PC-3 (cell line): ENCODE data around the gene COQ8A. TPM values are rescaled to one million over a fixed set of nuclear protein-coding genes. Genes with fewer than 3 reads are reported as not detected.

Source experiments
- ATAC-seq: fragments of 200-7000 bp; cut with Tn5 transposase; 2 replicates; pipeline ENCODE4 v1.9.1; 2020; ENCODE audit warnings: mild to moderate bottlenecking, moderate library complexity
- BruUV-seq: library from RNA; stranded (reverse); fragments of 400-500 nt; replicated peaks from 2 replicates; lab custom pipeline; 2021; lab: Mats Ljungman, UMichigan
- CTCF ChIA-PET: fragments of 300-600 bp; sonication (Branson Sonifier 250); formaldehyde crosslinking; loops from one replicate; lab custom pipeline; 2022; ENCODE audit warnings: antibody characterized with exemption; lab: Charles Lee
- POLR2A ChIA-PET: fragments of 300-600 bp; sonication (Branson Sonifier 250); formaldehyde crosslinking; loops from one replicate; lab custom pipeline; 2022; ENCODE audit warnings: antibody characterized with exemption; ENCODE audit not compliant: unreplicated experiment; lab: Charles Lee
- DNase-seq: peaks from one replicate; pipeline ENCODE4 v3.0.0-alpha.2; 2015
- H2AFZ ChIP-seq: fragments of 300-600 bp; sonication (generic); 2 replicates; pipeline ENCODE4 v1.6.0; 2016; ENCODE audit warnings: antibody characterized with exemption, low read length
- H3F3A ChIP-seq: fragments of 300-600 bp; sonication (generic); one replicate; pipeline ENCODE4 v1.6.0; 2017; ENCODE audit warnings: antibody characterized with exemption, low read length, control low read depth, mild to moderate bottlenecking; ENCODE audit not compliant: unreplicated experiment
- H3K27ac ChIP-seq: fragments of 300-600 bp; sonication (generic); 2 replicates; pipeline ENCODE4 v1.5.1; 2016; ENCODE audit warnings: mild to moderate bottlenecking, low read length
- H3K27me3 ChIP-seq: fragments of 300-600 bp; sonication (generic); 2 replicates; pipeline ENCODE4 v1.6.1; 2016; ENCODE audit warnings: low read length, mixed read lengths
- H3K36me3 ChIP-seq: fragments of 300-600 bp; sonication (generic); 2 replicates; pipeline ENCODE4 v1.6.1; 2016; ENCODE audit warnings: low read depth, mixed run types, low read length, mixed read lengths
- H3K4me1 ChIP-seq: fragments of 300-600 bp; sonication (generic); 2 replicates; pipeline ENCODE4 v1.5.1; 2016; ENCODE audit warnings: low read length; ENCODE audit not compliant: insufficient read depth
- H3K4me2 ChIP-seq: fragments of 300-600 bp; sonication (generic); 2 replicates; pipeline ENCODE4 v1.6.0; 2016; ENCODE audit warnings: low read length
- H3K4me3 ChIP-seq: fragments of 300-600 bp; sonication (generic); 2 replicates; pipeline ENCODE4 v1.5.1; 2016; ENCODE audit warnings: mild to moderate bottlenecking, low read length, mixed read lengths
- H3K79me2 ChIP-seq: fragments of 300-600 bp; sonication (generic); 2 replicates; pipeline ENCODE4 v1.6.1; 2017; ENCODE audit warnings: low read length, mixed read lengths
- H3K9ac ChIP-seq: fragments of 300-600 bp; sonication (generic); 2 replicates; pipeline ENCODE4 v1.6.0; 2016; ENCODE audit warnings: mild to moderate bottlenecking, low read length
- H3K9me2 ChIP-seq: fragments of 300-600 bp; sonication (generic); replicated peaks from 2 replicates; pipeline ENCODE4 v1.6.1; 2016; ENCODE audit warnings: mixed run types, low read length, mixed read lengths
- H3K9me3 ChIP-seq: fragments of 300-600 bp; sonication (generic); 2 replicates; pipeline ENCODE4 v1.6.1; 2016; ENCODE audit warnings: low read length, mixed read lengths
- H4K20me1 ChIP-seq: fragments of 300-600 bp; sonication (generic); 2 replicates; pipeline ENCODE4 v1.6.1; 2016; ENCODE audit warnings: low read length, mixed read lengths
- EZH2 ChIP-seq: fragments of 300-600 bp; sonication (generic); IDR thresholded peaks from one replicate; pipeline ENCODE4 v1.6.1; 2017; ENCODE audit warnings: antibody characterized with exemption, mild to moderate bottlenecking, low read length; ENCODE audit not compliant: unreplicated experiment
- EZH2phosphoT487 ChIP-seq: fragments of 300-600 bp; sonication (generic); IDR thresholded peaks from 2 replicates; pipeline ENCODE4 v1.6.1; 2018; ENCODE audit warnings: mild to moderate bottlenecking, antibody characterized with exemption, low read length, borderline replicate concordance
- intact Hi-C: fragments of 100-400 bp; cut with micrococcal nuclease; formaldehyde crosslinking; loops from 2 replicates; pipeline ENCODE4 v1.9.0; 2023
- total RNA-seq: library from RNA; depleted of rRNA; stranded (reverse); fragments of >200 nt; gene quantifications from 2 replicates; pipeline ENCODE4 v1.2.3, GENCODE V29; 2014
- TF ChIP-seq, protein P1 (sequence below): fragments of 300-600 bp; sonication (generic); conservative IDR thresholded peaks from 2 replicates; pipeline ENCODE4 v1.5.1; 2017; ENCODE audit warnings: antibody characterized with exemption, low read depth, mild to moderate bottlenecking, low read length

Gene COQ8A
- total RNA-seq, 1 experiment from 2014 or later: 67.0 TPM

DNA sequence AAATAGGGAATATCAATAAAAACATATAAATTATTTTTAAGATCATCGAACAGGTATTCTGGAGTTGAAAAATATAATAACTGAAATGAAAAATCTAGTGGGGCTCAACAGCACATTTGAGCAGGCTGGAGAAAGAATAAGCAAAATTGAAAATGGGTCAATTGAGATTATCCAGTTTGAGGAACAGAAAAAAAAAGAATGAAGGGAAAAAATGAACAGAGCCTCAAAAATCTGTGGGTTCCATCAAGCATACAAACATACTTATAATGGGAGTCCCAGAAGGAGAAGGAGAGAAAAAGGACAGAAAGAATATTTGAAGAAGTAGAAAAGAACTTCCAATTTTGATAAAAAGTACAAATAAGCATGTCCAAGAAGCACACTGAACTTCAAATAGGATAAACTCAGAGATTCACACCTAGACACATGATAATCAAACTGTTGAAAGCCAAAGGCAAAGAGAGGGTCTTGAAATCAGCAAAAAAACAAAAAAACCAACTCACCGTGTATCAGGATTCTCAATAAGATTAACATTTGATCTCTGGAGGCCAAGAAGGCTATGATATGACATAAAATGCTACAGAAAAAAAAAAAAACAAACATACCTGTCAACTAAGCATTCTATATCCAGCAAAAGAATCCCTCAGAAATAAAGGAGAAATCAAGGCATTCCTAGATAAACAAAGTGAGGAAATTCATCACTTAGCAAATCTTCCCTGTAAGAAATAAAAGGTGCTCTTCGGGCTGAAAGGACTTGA lies 5.4 kb upstream of the COQ8A start:
- Histone ChIP-seq H2AFZ (no peak overlapping the region), H3K9me3 (peaks cover 17% of the 10 kb centered on the region), H3F3A (no peaks in the 10 kb centered on the region), H4K20me1 (no peaks in the 10 kb centered on the region), H3K79me2 (no peaks in the 10 kb centered on the region), H3K4me3 (no peak overlapping the region), H3K9me2 (no peaks in the 10 kb centered on the region), H3K9ac (no peak overlapping the region), H3K27me3 (no peaks in the 10 kb centered on the region), H3K4me1 (peaks cover 21% of the 10 kb centered on the region), H3K4me2 (no peak overlapping the region), H3K36me3 (peaks cover 11% of the 10 kb centered on the region), H3K27ac (no peak overlapping the region)
- intact Hi-C loops: no loop called here
- TF ChIP-seq EZH2phosphoT487 (no peak), EZH2 (no peak)
- TF ChIP-seq, protein P1, sequence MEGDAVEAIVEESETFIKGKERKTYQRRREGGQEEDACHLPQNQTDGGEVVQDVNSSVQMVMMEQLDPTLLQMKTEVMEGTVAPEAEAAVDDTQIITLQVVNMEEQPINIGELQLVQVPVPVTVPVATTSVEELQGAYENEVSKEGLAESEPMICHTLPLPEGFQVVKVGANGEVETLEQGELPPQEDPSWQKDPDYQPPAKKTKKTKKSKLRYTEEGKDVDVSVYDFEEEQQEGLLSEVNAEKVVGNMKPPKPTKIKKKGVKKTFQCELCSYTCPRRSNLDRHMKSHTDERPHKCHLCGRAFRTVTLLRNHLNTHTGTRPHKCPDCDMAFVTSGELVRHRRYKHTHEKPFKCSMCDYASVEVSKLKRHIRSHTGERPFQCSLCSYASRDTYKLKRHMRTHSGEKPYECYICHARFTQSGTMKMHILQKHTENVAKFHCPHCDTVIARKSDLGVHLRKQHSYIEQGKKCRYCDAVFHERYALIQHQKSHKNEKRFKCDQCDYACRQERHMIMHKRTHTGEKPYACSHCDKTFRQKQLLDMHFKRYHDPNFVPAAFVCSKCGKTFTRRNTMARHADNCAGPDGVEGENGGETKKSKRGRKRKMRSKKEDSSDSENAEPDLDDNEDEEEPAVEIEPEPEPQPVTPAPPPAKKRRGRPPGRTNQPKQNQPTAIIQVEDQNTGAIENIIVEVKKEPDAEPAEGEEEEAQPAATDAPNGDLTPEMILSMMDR: no peak
- ATAC-seq (no peak), DNase-seq (no peak)
- CTCF ChIA-PET: no interaction called here
- POLR2A ChIA-PET: no interaction called here
- no TSS peak for BruUV-seq

DNA sequence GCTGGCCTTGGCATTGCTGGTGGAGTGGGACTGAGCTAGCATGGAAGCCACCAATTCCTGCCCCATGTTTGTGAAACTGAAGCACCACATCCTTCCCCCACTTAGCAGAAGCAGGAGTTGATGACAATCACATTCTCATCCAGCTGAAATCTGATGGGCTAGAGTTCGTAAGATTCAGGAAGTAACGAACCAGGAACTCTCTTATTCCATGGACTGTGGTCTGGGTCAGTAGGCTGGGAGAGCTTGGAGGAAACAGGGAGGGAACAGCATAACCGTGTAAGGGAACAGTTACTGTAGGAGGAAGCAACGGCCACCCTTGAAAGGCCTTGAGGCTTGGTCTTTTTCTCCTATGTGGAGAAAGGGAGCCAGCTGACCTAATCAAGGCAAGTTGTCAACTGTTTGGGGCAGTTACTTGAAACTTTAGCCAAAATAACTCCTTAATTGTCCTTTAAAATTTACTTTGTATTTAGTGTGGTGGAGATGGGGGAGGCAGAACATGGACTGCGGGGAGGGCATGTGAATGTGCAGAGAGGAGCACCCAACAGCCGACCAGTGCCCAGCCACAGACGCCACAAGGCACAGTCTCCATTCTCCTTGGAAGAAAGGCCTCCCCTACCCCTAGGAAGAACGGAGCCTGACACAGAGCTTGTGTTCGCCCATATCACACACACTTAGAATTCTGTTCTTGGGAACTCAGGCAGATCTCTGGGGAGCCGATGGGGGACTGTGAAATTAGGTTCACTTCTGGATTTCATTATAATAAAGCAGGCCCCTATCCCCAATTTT lies 2.0 kb upstream of the COQ8A start:
- intact Hi-C loops: no loop called here
- DNase-seq (no peak), ATAC-seq (no peak)
- H3K27me3 ChIP-seq: no peaks in the 10 kb centered on the region
- no TSS peak for BruUV-seq
- H3K9me3 ChIP-seq: peaks cover 17% of the 10 kb centered on the region
- peaks cover 27% of the 10 kb centered on the region for H3K4me1 ChIP-seq
- peaks cover 4% of the 10 kb centered on the region; the same call in 1 of the 2 replicates for H4K20me1 ChIP-seq
- H3K9me2 ChIP-seq: no peaks in the 10 kb centered on the region
- peak overlapping the region; percentile 88; the same call in 1 of the 2 replicates for H3K9ac ChIP-seq
- peaks cover 11% of the 10 kb centered on the region for H3K36me3 ChIP-seq
- peaks cover 28% of the 10 kb centered on the region for H3K79me2 ChIP-seq
- no peaks in the 10 kb centered on the region for H3F3A ChIP-seq
- peak overlapping the region; percentile 93; the same call in 1 of the 2 replicates for H2AFZ ChIP-seq
- TF ChIP-seq, protein P1: no peak
- TF ChIP-seq EZH2 (no peak), EZH2phosphoT487 (no peak)
- H3K4me2 ChIP-seq: peak overlapping the region; percentile 97
- peak overlapping the region; percentile 87 for H3K27ac ChIP-seq
- ChIA-PET POLR2A (interaction anchor here (0.6 kb wide), 4 partner anchors 9 to 628 kb away, joined by 3 to 10 read pairs (median 6); no protein-coding TSS in a partner anchor), CTCF (interaction anchor here (0.6 to 0.7 kb wide), 2 partner anchors 26 to 206 kb away, joined by 3 to 4 read pairs; no protein-coding TSS in a partner anchor)
- H3K4me3 ChIP-seq: peak overlapping the region; percentile 77; the same call in 1 of the 2 replicates
